Calu3 (cell line): Measurements from ENCODE around the gene TTC28. TPM values are rescaled to one million over a fixed set of nuclear protein-coding genes. Genes with fewer than 3 reads are reported as not detected.

Source experiments
- BruUV-seq: library from RNA; stranded (reverse); fragments of 400-500 nt; replicated peaks from 2 replicates; lab custom pipeline; 2021; lab: Mats Ljungman, UMichigan
- CTCF ChIA-PET: fragments of 300-600 bp; sonication (Branson Sonifier 250); formaldehyde crosslinking; loops from one replicate; lab custom pipeline; 2022; ENCODE audit warnings: antibody characterized with exemption; lab: Charles Lee
- DNase-seq: peaks from one replicate; pipeline ENCODE4 v3.0.0; 2022
- H3K27ac Mint-ChIP-seq: one replicate; pipeline ENCODE4 v1.8.0; 2022; ENCODE audit warnings: mixed read lengths; ENCODE audit not compliant: unreplicated experiment
- H3K27me3 Mint-ChIP-seq: one replicate; pipeline ENCODE4 v1.8.0; 2022; ENCODE audit warnings: mixed read lengths; ENCODE audit not compliant: unreplicated experiment
- H3K36me3 Mint-ChIP-seq: one replicate; pipeline ENCODE4 v1.8.0; 2022; ENCODE audit warnings: mild to moderate bottlenecking, moderate library complexity, mixed read lengths; ENCODE audit not compliant: insufficient read depth, unreplicated experiment
- H3K4me1 Mint-ChIP-seq: one replicate; pipeline ENCODE4 v1.8.0; 2022; ENCODE audit warnings: mild to moderate bottlenecking, low read depth, mixed read lengths; ENCODE audit not compliant: unreplicated experiment
- H3K4me3 Mint-ChIP-seq: one replicate; pipeline ENCODE4 v1.8.0; 2022; ENCODE audit warnings: mild to moderate bottlenecking, low read depth, moderate library complexity, mixed read lengths; ENCODE audit not compliant: unreplicated experiment
- H3K9me3 Mint-ChIP-seq: one replicate; pipeline ENCODE4 v1.8.0; 2022; ENCODE audit warnings: low read depth, mixed read lengths; ENCODE audit not compliant: unreplicated experiment
- CTCF ChIP-seq: fragments of 200-600 bp; IDR thresholded peaks from one replicate; pipeline ENCODE4 v1.8.0; 2022; ENCODE audit warnings: antibody characterized with exemption; ENCODE audit not compliant: unreplicated experiment
- intact Hi-C: fragments of 100-400 bp; cut with micrococcal nuclease; formaldehyde crosslinking; loops from one replicate; pipeline ENCODE4 v1.10.0; 2022; ENCODE audit not compliant: unreplicated experiment
- total RNA-seq: library from RNA; stranded (reverse); gene quantifications from 2 replicates; pipeline ENCODE4 v1.2.3, GENCODE V29; 2022

Gene TTC28
- total RNA-seq, 1 experiment from 2014 or later, result 5.2 TPM

- intact Hi-C loops, result no loop called here
- CTCF ChIA-PET, result interaction anchor here (0.6 to 1.4 kb wide), 2 partner anchors 20 to 284 kb away, joined by 3 read pairs; no protein-coding TSS in a partner anchor
- H3K9me3 Mint-ChIP-seq, result no peaks in the 10 kb centered on the region
- H3K4me3 Mint-ChIP-seq, result no peak overlapping the region
- no peak overlapping the region for H3K27ac Mint-ChIP-seq
- peaks cover 10% of the 10 kb centered on the region for H3K4me1 Mint-ChIP-seq
- BruUV-seq, result no TSS peak
- no peak for DNase-seq
- TF ChIP-seq CTCF, result no peak
- no peaks in the 10 kb centered on the region for H3K36me3 Mint-ChIP-seq
- H3K27me3 Mint-ChIP-seq, result no peaks in the 10 kb centered on the region
Observed at GRCh38 chr22:28462041-28462440, 217.6 kb downstream of the TTC28 start.

GRCh38 chr22:28454431-28455064, 225.1 kb downstream of the TTC28 start:
- CTCF ChIA-PET, result no interaction called here
- H3K9me3 Mint-ChIP-seq, result no peaks in the 10 kb centered on the region
- H3K36me3 Mint-ChIP-seq, result no peaks in the 10 kb centered on the region
- H3K27me3 Mint-ChIP-seq, result peaks cover 37% of the 10 kb centered on the region
- intact Hi-C loops, result no loop called here
- H3K4me3 Mint-ChIP-seq, result no peak overlapping the region
- no peaks in the 10 kb centered on the region for H3K4me1 Mint-ChIP-seq
- no TSS peak for BruUV-seq
- DNase-seq, result no peak
- no peak for TF ChIP-seq CTCF
- no peak overlapping the region for H3K27ac Mint-ChIP-seq

- Mint-ChIP-seq H3K27me3 (peaks cover 68% of the 10 kb centered on the region), H3K36me3 (no peaks in the 10 kb centered on the region), H3K27ac (no peak overlapping the region), H3K4me3 (no peak overlapping the region), H3K4me1 (no peaks in the 10 kb centered on the region), H3K9me3 (no peaks in the 10 kb centered on the region)
- CTCF ChIA-PET, result no interaction called here
- no peak for TF ChIP-seq CTCF
- no peak for DNase-seq
- no TSS peak for BruUV-seq
- intact Hi-C loops, result no loop called here
Observed at GRCh38 chr22:28450109-28450508, 229.5 kb downstream of the TTC28 start.

- Mint-ChIP-seq H3K9me3 (no peaks in the 10 kb centered on the region), H3K4me1 (no peaks in the 10 kb centered on the region), H3K27ac (no peak overlapping the region), H3K27me3 (peaks cover 75% of the 10 kb centered on the region), H3K4me3 (no peak overlapping the region), H3K36me3 (no peaks in the 10 kb centered on the region)
- CTCF ChIA-PET, result no interaction called here
- no peak for TF ChIP-seq CTCF
- no peak for DNase-seq
- intact Hi-C loops, result loop anchor here (10.0 kb wide), 1 partner anchor 64 kb away; no protein-coding TSS in a partner anchor
- no TSS peak for BruUV-seq
Observed at GRCh38 chr22:28449041-28449440, 230.6 kb downstream of the TTC28 start.
